NCI-H2029 (cell line): ENCODE results near the gene PSMA5.
"Not testable (repeated sequence)": the region's sequence is repeated elsewhere in the genome, so short reads cannot be mapped to it uniquely, and the experiment has no call there.

Experiments
- DNase-seq: peaks from one replicate; lab custom pipeline; 2025; lab: John Stamatoyannopoulos, UW

The PSMA5 gene

DNA sequence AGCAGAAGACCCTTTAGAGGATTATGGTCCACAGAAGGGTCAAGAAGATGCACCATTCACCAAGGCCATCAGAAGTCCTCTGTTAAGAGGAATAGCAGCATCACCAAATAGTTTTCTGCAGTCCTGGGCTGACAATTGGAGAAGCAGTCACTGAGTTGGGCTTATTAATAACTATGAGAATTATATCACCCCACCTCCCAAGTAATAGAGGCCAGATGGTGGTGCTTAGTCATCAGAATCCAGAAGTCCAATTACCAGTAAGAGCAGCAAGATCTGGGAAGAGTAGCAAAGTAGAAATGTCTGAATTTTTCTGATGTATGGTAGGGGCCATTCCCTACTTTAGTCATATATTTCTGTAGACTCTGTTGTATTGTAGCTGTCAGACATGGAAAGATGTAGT lies 6.1 kb upstream of the PSMA5 start:
- DNase-seq: no peak

DNA sequence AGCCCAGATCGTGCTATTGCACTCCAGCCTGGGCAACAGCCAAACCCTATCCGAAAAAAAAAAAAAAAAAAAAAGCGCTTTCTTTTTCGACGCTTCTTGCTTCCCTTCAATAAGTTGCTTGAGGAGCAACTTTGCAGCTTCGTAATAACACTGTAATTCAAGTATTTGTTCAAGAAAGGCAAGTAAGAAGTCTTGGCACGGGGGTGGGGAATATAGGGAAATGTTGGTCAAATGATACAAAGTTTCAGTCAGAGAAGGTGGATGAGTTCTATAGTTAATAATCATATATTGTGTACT lies 871 bp upstream of the PSMA5 start:
- DNase-seq: no peak

DNA sequence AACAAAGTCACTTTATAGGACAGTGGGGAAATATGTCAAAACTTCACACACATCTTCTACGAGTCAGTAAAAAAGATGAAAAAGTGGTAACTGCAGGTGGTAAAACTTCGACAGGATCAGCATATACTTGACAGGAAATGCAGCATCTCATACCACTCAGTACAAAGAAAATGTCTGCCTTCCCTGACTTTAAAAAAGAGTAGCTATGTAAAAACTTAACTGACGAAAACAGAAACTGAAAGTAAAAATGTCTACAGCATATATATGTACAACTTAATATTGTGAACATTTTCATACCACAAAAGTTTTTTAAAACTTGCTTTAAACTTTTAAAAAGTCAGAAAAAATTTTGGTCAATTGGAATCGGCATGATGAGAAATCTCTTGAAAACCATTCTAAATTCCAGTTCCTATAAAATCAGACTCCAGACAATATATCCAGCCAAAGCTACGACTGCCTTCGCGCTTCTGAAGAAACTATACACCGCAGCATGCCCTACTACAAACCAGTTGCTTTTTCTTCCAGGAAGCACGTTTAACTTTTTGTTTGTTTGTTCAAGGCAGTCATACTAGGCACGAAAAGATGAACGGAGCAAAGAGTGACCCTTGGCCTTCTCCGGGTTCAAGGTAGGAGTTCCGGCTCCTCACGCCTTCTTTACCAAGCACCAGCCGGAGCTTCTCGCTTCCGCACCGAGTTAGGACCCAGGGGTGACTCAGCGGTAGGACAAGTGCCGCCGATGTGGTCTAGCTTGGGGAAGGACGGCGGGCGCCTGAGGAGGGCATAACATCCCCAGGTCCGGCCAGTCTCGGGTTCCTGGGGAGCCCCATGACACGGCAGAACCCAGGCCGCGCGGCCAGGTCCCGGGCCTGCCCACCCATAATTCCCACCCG lies 612 bp downstream of the PSMA5 start:
- peak; percentile 17 for DNase-seq

DNA sequence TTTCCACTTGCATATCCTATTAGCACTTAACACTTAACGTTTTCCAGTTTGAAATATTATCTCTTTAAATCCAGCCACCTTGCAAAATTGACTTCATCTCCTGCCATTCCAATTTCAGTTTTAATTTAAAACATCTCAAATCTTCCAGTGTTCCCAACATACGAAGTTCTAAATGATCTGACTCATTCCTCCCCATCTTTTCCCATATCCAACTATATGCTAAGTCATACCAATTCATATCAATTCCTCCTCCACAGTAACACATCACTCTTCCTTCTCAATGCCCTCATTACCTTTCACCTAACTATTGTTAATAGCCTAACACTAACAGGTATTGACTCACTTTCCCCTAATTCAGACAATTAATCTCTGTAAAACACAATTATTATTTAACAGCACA lies 2.8 kb downstream of the PSMA5 start:
- no peak for DNase-seq

DNA sequence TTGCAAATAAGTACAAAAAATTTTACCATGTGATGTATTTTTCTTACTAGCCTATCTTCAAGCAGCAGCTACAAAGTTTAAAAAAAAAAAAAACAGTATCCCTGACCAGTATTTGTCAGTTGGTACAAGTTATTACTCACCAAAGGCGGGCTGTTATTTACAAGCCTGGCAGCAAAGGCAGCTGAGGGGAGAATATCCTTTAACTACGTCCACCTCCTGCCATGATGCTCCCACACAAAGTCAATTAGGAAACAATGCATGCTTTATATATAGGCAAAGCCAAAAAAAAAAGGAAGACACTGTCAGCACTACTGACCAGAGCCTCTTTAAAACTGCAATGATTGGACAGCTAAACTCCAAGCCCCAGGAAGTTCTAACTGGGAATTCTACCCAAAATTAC lies 13.7 kb downstream of the PSMA5 start:
- no peak for DNase-seq

DNA sequence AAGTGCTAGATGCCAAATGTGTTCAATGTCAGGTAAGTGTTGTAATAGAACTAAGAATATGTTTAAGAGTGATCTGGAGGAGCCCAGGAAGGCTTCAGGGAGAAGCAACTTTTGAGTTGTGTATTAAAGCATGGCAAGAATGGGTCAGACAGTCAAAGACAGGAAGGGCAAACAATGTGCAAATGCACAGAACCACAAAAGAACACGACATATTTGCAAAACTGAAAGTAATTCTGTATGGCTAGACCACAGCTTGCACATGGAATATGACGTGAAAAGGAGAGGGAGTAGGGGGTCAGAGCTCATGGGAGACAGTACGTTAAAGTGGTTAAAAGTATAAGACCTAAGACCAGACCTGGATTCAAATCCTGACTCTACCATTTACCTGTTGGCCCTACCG lies 21.4 kb downstream of the PSMA5 start:
- DNase-seq: no peak

DNA sequence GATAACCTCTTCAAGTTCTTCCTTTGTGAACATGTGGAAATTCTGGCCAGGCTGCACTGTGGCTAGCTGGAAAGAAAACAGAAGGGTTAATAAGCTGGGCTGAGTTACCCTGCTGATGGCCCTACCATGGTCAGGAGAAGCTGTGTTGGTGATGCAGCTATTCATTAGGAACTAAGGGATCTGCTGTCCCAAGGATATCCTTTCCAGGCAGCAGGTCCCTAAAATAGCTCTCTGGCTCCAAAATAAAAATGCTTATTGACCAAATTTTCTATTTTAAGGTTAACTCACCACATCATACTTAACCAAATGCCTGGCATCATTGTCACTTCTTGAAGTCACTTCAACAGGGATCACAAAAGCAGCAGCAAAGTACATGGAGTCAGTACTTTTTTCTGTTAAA lies 24.2 kb downstream of the PSMA5 start:
- no peak for DNase-seq

DNA sequence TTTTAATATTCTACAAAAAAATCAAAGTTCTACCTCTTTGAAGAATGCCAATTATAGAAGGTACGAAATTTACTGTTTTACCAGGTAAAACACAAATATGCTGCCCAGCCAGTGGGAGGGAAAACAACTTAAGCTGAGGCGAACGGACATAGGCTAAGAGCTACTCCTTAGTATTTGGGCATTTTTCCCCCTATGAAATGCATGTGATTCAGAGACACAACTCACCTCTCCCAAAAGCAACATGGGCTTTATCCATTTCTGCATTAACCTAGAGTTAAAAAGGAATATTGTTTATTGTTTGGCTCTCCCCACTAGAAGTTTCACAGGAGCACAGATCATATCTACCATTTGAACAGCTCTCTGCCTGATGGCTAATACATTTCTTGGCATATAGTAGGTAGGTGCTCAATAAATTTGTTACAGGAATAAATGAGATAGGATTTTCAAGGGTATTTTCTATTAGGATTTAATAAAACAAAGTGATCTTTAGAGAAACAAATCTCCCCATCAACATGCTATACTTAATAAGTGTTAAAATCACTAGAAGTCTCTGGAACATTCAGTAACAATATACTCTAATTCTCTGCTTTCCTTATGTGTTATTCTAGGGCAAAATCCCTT lies 26.1 kb downstream of the PSMA5 start:
- no peak for DNase-seq

DNA sequence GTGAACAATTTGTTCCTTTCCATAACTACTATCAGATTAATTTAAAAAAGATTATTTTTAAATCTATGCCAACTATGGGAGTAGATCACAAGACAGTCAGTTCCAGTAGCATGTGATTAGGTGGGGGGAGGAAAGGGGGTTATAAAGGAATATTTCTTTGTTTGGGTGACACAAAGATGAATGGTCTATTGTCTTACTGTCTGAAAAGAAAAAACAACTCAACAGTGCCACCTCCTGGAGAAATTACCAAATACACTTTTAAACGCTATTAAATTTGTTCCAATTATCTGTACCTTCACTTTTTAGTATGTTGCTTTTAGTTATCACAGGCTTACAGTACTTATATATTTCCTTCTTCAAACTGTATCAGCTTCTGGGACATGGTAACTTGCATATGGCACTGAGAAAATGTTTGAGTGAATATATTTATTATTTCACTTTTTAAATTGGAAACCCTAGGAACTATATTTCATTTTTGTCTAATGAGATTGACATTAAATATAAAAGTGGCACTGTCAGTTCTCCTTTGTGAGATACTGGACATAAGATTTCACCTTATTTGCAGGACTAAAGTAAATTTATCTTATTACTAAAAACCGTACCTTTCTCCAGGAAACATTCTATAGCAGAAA lies 26.8 kb downstream of the PSMA5 start:
- peak; percentile 46 for DNase-seq

DNA sequence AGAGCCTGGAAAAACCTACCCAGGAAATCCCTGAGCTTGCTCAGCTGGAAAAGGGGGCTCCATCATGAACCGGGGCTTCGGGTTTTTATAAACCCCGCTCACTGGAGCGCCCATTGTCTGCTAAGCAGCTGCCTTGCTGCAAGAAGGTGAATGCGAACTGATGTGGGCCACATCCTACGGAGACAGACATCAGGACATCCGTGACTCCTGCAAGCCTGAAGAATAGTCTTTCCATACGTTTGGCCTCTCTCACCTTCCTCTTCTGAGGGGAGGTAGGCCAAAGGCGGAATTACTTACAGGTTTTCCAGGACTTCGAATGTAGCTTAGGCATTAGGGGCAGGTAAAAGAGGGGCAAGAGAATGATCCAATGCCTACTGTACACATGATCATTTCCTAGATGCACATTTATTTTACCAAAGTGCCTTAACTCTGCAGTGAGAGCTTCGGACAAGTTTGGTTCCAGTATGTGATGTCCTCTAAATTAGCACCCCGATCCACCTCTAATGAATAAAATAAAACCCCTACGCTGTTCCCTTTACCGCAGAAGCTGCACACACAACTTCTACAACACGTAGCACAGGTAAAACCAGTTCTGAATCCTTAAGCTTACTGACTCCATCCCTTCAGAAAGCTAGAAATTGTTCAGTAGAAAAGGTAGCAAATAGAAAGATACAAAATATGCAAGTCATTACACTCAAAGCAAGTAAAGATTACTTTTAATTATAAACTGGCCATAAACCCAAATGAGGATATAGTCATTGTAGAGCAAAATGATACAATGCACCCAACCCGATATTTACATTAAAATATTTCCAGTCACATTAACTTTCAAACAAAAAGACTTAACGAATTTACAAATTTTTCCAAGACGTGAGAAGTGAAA lies 27.7 kb downstream of the PSMA5 start:
- DNase-seq: no peak

DNA sequence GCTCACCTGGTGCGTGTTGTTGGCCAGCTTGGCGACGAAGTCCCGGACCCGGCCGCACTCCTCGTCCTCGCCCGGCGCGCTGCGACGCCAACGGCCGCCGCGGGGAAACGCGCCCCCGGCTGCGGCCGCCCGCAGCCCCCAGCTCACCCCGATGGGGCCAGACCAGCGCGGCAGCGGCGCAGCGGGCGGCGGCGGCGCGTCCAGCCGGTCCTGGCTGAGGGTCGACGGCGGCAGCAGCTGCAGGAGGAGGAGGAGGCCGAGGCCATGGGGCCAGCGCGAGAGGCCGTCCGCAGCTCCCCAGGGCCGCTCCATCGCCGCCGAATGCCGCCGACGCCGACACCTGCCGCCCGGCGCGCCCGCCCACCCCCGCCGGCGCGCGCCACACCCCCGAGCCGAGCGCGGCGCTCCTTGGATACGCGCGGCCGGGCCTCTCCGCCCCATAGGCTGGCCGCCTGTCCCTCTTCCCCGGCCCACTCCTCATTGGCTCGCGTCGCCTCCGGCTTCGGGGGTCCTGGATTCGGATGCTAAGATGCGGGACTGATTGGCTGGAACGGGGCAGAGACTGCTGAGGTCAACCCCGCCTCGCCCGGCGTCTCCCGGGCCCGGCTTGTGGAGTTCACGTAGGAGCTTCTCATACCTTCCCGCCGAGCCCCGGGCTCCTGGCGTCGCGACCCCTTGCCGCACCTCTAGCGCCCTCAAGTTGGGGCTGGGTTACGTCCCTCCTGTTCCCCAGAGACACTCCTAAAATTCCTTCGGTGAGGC lies 28.5 kb downstream of the PSMA5 start, which contains the start of gene SORT1:
Gene SORT1, minus strand, starts transcription at position 338 of the 762 bp plus-strand sequence. Its CDS starts 26 bp downstream, at position 312.
- DNase-seq: peak; percentile 68

DNA sequence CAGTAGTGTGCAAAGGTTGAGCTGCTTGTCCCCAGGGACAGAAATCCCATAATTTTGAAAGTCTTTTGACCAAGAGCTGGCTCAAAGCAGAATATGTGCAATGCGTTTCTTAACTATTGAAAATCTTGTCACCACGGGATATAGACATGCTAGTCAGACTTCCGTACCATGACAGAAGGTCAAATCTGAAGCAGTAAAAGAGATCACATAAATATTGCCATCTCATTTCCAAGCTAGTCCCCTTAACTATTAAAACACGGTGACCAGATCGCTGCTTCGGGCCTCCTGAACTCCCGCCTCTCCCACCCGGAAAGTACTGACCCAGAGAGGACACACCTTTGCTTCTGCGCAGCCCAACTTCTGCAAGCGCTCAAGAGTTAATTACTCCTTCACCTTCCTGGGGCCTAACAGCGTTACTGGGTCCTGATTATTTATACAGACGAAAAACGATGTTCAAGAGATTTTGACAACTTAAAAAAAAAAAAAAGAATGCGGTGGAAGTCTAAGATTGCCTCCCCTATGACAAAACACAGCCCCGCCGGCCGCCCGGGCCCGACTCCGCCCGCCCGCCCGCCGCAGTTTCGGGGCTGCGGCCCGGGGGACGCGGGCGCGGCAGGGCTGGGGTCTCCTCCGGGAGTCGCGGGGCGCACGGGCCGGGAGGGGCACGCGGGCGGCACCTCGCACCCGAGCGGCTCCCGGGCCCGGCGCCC lies 29.2 kb downstream of the PSMA5 start:
- DNase-seq: no peak

DNA sequence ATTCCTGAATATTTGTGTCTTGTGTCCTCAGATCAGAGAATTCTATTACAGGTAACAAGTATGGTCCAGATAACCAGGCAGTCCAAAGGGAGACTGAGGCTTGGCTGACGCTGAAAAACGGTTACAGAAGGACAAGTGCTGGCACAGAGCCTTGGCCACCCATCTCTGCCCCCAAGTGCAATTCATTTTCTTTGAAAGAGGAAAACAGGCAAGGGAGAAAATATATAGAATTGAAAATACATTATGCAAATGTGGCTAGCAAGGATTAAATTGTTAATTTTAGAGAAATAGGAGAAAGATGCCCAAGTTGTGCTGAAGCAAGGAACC lies 29.8 kb downstream of the PSMA5 start:
- no peak for DNase-seq

DNA sequence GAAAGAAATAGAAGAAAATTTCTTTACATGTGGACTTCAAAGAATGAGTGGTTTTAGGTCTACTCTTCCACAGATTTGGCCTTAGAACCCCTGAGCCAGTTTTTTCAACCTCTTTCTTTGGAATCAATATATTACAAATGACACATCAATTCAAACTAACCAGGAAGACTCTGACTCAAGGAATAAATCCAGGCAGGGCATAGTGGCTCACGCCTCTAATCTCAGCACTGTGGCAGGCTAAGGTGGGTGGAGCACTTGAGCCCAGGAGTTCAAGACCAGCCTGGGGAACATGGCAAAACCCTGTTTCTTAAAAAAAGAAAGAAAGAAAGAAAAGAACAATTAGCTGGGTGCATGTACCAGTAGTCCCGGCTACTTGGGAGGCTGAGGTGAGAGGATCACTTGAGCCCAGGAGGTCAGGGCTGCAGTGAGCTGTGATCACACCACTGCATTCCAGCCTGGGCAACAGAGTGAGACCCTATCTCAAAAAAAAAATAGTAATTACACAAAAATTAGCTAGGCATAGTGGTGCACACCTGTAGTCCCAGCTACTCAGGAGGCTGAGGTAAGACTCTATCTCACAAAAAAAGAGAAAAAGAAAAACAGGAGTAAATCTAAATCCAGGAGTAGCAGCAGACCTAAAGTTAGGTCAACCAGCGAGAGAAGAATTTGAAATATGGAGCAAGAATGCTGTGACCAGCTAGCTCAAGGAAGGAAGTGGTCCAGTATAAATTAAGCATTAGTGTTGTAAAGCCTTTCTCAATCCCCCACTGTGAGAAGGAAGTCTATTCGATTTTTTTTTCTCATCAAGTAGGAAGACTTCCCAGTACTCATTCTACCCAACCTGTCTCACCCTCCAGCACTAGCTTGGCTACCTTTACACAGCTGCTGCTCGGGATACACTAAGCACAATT lies 30.4 kb downstream of the PSMA5 start:
- DNase-seq: no peak

DNA sequence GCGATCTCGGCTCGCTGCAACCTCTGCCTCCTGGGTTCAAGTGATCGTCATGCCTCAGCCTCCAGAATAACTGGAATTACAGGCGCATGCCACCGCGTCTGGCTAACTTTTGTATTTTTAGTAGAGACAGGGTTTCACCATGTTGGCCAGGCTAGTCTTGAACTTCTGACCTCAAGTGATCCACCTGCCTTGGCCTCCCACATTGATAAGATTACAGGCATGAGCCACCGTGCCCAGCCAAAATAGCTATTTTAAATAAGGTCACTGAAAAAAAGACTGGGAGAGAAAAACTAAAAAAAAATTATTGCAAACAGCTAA lies 31.0 kb downstream of the PSMA5 start:
- not testable (repeated sequence) for DNase-seq

DNA sequence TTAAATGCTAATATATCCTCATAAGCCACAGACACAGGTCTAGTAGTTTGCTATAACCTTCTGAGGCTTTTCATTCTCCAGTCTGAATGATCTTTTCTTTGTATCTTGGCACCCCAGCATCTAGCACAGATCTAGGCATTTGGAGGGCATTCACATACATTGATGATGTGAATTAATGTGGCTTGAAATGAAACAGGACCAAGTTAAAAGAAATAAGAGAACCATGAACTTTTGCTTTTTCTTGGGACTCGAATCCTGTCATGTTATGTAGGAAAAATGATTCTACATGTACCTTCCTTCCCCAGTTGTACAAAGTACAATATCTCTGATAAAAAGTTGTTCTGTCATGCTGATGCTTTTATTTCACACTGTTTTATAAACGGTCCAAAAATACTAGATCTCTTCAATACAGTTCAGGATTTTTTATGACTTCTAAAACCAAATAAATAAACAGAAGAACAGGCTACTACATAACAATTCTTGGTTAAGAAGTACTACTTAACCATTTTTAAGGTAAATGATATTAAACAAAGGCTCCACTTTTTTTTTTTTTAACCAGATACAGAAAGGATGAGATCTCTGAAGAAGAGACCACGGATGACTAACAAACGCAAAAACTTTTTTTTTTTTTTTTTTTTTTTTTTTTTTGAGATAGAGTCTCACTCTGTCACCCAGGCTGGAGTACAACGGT lies 31.5 kb downstream of the PSMA5 start:
- no peak for DNase-seq

DNA sequence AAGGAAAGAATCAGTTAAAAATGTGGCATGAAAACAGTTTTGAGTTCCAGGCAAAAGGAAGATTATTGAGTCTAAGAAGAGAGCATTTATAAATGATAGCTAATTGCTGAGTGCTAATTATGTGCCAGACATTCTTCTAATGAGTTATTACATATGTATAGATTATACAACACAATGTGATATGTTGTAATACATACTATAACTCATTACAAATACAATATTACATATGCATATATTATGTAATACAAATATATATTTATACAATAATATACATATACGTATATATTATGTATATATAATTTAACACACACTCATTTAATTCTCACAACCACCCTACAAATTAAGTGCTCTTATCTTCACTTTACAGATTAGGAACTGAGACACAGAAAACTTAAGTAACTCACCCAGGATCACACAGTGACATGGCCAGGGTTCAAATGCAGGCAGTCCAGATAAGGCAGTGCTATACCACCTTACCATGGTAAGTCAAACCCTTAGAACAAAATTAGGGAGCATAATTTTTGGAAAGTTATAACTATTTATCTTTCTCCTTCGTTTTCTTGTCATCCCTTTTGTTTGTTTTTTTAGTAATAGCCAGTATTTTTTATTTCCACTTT lies 32.5 kb downstream of the PSMA5 start:
- DNase-seq: no peak

DNA sequence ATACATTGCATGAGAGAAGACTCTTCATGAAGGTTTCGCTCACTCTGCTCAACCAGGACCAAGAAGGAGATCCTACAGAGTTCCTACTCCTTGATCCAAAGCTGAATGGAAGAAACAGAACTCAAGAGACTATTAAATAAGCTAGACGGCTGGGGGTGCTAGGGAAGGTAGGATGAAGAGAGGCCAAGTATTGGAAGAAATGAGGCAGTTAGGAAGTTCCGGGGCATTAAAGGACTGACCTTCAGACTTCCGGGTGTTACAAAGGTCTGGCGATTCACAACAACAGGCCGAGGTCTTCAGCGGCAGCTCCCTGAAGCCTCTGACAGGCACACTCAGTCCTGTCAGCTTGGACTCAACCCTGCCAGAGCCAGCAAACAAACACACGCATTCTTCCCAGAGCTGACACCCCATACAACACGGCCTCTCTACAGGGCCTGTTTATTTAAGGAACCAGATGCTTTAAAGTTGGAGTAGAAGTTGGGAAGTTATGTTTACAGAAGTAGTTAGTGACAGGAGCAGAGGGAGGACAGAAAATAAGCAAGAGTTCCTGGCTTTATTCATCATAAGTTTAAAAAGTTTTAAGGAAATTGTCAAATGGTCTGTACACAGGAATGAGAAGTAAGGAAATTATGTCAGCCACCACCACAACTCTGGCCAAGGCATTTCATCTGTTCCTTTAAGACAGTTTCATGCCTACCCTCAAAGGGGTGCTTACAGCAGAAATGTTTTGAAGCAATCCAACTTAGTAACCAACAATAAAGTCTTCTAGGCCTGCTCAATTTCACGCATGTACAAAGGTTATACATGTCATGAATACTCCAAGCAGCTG lies 33.2 kb downstream of the PSMA5 start:
- no peak for DNase-seq
